ENCODE results near the gene NRXN3. TPM values are rescaled to one million over a fixed set of nuclear protein-coding genes. Genes with fewer than 3 reads are reported as not detected.

Gene NRXN3
- total and polyA plus RNA-seq, 2 of the 13 experiments (the other 11 are each of a cell fraction or from before 2014, with no cell fraction given): 0.03 TPM; not detected in 1

DNA sequence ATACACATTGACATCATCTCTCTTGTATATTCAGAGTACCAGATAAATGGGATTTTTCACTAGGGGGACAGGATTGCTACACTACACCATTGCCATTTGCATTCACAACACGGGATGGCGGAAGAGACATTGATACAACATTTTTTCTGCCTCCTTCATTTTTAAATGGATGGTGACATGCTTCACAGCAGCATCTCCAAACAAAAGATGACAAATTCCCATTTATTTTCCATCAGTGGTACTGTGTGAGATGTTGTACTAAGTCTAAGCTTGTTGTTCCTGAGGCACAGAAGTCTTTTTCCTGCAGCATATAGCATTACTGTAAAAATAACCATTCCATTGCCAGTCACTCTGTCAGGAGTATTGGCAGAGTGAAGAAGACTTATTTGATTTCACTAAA is 912.7 kb downstream of the NRXN3 start (continued):
- TF ChIP-seq U2AF2 (IDR thresholded peaks at IDR 0.05; ENCODE audit: low read depth, low read length): no peak
- no peak for TF ChIP-seq ZNF292 (CRISPR knock-in tag; IDR thresholded peaks at IDR 0.05; ENCODE audit: borderline replicate concordance, low read depth)
- TF ChIP-seq ZNF17 (CRISPR knock-in tag; IDR thresholded peaks at IDR 0.05): no peak

- DNase-seq (ENCODE audit: low spot score) (no peak), FAIRE-seq (no peak), ATAC-seq (no peak)
- H4K20me1 ChIP-seq (ENCODE audit: insufficient read depth, low read length): no peaks in the 10 kb centered on the region
- POLR2A ChIA-PET: no interaction called here
- BruUV-seq (replicated peaks): no TSS peak
- no peak overlapping the region for H3K9ac ChIP-seq (ENCODE audit: insufficient read depth, low read depth, low read length)
- no peaks in the 10 kb centered on the region; a peak in 1 of 5 replicates for H3K27me3 ChIP-seq (ENCODE audit: control insufficient read depth in 1 of 2, insufficient read depth in 2 of 2, low read length in 2 of 2)
- H3K36me3 ChIP-seq (replicated peaks in 1 of 2; ENCODE audit: control insufficient read depth in 1 of 2, insufficient read depth in 2 of 2, low read length in 2 of 2): no peaks in the 10 kb centered on the region
- CTCF ChIA-PET (ENCODE audit: low intra/inter-chr PET ratio, low total read pairs): no interaction called here
- H3K4me1 ChIP-seq (ENCODE audit: insufficient read depth, low read length): no peaks in the 10 kb centered on the region
- no peak overlapping the region for H2AFZ ChIP-seq (ENCODE audit: low read length)
- H3K27ac ChIP-seq (ENCODE audit: extremely low read length, insufficient read depth, low read length): no peak overlapping the region
- no peak overlapping the region for H3K4me3 ChIP-seq (replicated peaks in 1 of 3; ENCODE audit: insufficient read depth in 1 of 3, low read depth in 2 of 3, low read length in 3 of 3)
- 45% methylated on average over 4 of the region's 4 CpGs for WGBS (ENCODE audit: low lambda C conversion rate)
- TF ChIP-seq NFKB2 (CRISPR knock-in tag; IDR thresholded peaks at IDR 0.05; ENCODE audit: borderline replicate concordance) (no peak), KDM3A (CRISPR knock-in tag; IDR thresholded peaks at IDR 0.05; ENCODE audit: low read depth) (no peak)
- H3K9me3 ChIP-seq (ENCODE audit: low read length): peaks cover 54% of the 10 kb centered on the region
- intact Hi-C loops (cut with micrococcal nuclease; ENCODE audit: unreplicated experiment): no loop called here
- no peaks in the 10 kb centered on the region for H3K79me2 ChIP-seq (ENCODE audit: insufficient read depth, low read length)
- no peak overlapping the region for H3K4me2 ChIP-seq (ENCODE audit: low read depth, low read length)
- in situ Hi-C loops (cut with HindIII; ENCODE audit: extremely low pct_ligation_motif_present, low pct_unique_long_range_greater_than_20kb): no loop called here
Measured at GRCh38 chr14:79083356-79083755, 913.2 kb downstream of the NRXN3 start.

- intact Hi-C loops (cut with micrococcal nuclease; ENCODE audit: unreplicated experiment): no loop called here
- H3K36me3 ChIP-seq (replicated peaks in 1 of 2; ENCODE audit: control insufficient read depth in 1 of 2, insufficient read depth in 2 of 2, low read length in 2 of 2): no peaks in the 10 kb centered on the region
- no peak overlapping the region for H3K4me2 ChIP-seq (ENCODE audit: low read depth, low read length)
- no peak for DNase-seq (ENCODE audit: low spot score)
- no peak for FAIRE-seq
- in situ Hi-C loops (cut with HindIII; ENCODE audit: extremely low pct_ligation_motif_present, low pct_unique_long_range_greater_than_20kb): no loop called here
- WGBS (ENCODE audit: low lambda C conversion rate): under 1% methylated on average over 4 of the region's 4 CpGs
- no peaks in the 10 kb centered on the region for H3K4me1 ChIP-seq (ENCODE audit: insufficient read depth, low read length)
- H3K79me2 ChIP-seq (ENCODE audit: insufficient read depth, low read length): no peaks in the 10 kb centered on the region
- H2AFZ ChIP-seq (ENCODE audit: low read length): no peak overlapping the region
- H3K27me3 ChIP-seq (ENCODE audit: control insufficient read depth in 1 of 2, insufficient read depth in 2 of 2, low read length in 2 of 2): no peaks in the 10 kb centered on the region; a peak in 1 of 5 replicates
- POLR2A ChIA-PET: no interaction called here
- TF ChIP-seq ZNF274 (CRISPR knock-in tag; IDR thresholded peaks at IDR 0.05) (no peak), ZNF264 (CRISPR knock-in tag; IDR thresholded peaks at IDR 0.05) (no peak), ZNF17 (CRISPR knock-in tag; IDR thresholded peaks at IDR 0.05) (no peak), RAD51 (IDR thresholded peaks at IDR 0.05; ENCODE audit: borderline replicate concordance) (no peak), ZNF207 (IDR thresholded peaks at IDR 0.05; ENCODE audit: borderline replicate concordance) (no peak)
- CTCF ChIA-PET (ENCODE audit: low intra/inter-chr PET ratio, low total read pairs): no interaction called here
- no TSS peak for BruUV-seq (replicated peaks)
- no peaks in the 10 kb centered on the region for H4K20me1 ChIP-seq (ENCODE audit: insufficient read depth, low read length)
- peaks cover 59% of the 10 kb centered on the region for H3K9me3 ChIP-seq (ENCODE audit: low read length)
- H3K9ac ChIP-seq (ENCODE audit: insufficient read depth, low read depth, low read length): no peak overlapping the region
- H3K4me3 ChIP-seq (replicated peaks in 1 of 3; ENCODE audit: insufficient read depth in 1 of 3, low read depth in 2 of 3, low read length in 3 of 3): no peak overlapping the region
- H3K27ac ChIP-seq (ENCODE audit: extremely low read length, insufficient read depth, low read length): no peak overlapping the region
- ATAC-seq: no peak
Measured at GRCh38 chr14:79084861-79085260, 914.7 kb downstream of the NRXN3 start.

Data from HepG2 (cell line).